Epithelial cell of esophagus (primary cell): ENCODE measurements around the gene GLRB.

Experiments used
- DNase-seq: peaks from one replicate; pipeline ENCODE4 v3.0.0; 2010; ENCODE audit warnings: low read depth
- H3K4me3 ChIP-seq: 2 replicates; pipeline ENCODE4 v1.5.1; 2011; ENCODE audit warnings: mild to moderate bottlenecking, low read length, control low read depth
- CTCF ChIP-seq: IDR thresholded peaks from 2 replicates; pipeline ENCODE4 v1.5.1; 2011; ENCODE audit warnings: low read depth, mild to moderate bottlenecking, low read length, control low read depth, inconsistent platforms; ENCODE audit not compliant: insufficient read depth; ENCODE audit errors: missing control alignments

GLRB gene

GRCh38 chr4:157204634-157205244, 128.8 kb downstream of the GLRB start:
- H3K4me3 ChIP-seq: no peak overlapping the region
- DNase-seq: peak; percentile 14
- TF ChIP-seq CTCF: no peak

GRCh38 chr4:157217708-157218107, 141.8 kb downstream of the GLRB start:
- no peak overlapping the region for H3K4me3 ChIP-seq
- peak; percentile 44 for DNase-seq
- TF ChIP-seq CTCF: peak; percentile 56

GRCh38 chr4:157219711-157220370, 143.9 kb downstream of the GLRB start:
- TF ChIP-seq CTCF: no peak
- no peak for DNase-seq
- H3K4me3 ChIP-seq: no peak overlapping the region

- H3K4me3 ChIP-seq: no peak within 1 kb of the TSS
- DNase-seq: peak; percentile 66
- TF ChIP-seq CTCF: no peak
These were observed 144.5 kb downstream of the GLRB start, which contains the start of gene GRIA2 for GRCh38 chr4:157220371-157220881. Gene GRIA2, plus strand, starts transcription at chr4:157220728. Its CDS starts 315 bp downstream, at chr4:157221043.

GRCh38 chr4:157221426-157221894, 145.5 kb downstream of the GLRB start:
- no peak for DNase-seq
- no peak for TF ChIP-seq CTCF
- no peak overlapping the region for H3K4me3 ChIP-seq
